CD4-positive, CD25-positive, alpha-beta regulatory T cell (primary cell): ENCODE results near the gene RBM33. TPM values are rescaled to one million over a fixed set of nuclear protein-coding genes. Genes with fewer than 3 reads are reported as not detected.

Experiments used
- ATAC-seq, 2 donors: fragments of 150-1000 bp; cut with Tn5 transposase; one replicate each; pipeline ENCODE4 v1.10.0; 2021; ENCODE audit warnings: low read depth in 2 of 2, moderate number of reproducible peaks in 2 of 2, moderate library complexity in 1 of 2
- DNase-seq, 3 donors: peaks; one replicate each; pipeline versions ENCODE4 v3.0.0 to v3.0.0-alpha.2; 2012 to 2022; ENCODE audit warnings: mixed read lengths in 1 of 3
- H3K27ac ChIP-seq: one replicate; pipeline ENCODE4 v1.7.0; 2013; ENCODE audit warnings: mild to moderate bottlenecking, low read length; ENCODE audit not compliant: insufficient read depth, poor library complexity, severe bottlenecking
- H3K27me3 ChIP-seq: one replicate; pipeline ENCODE4 v1.7.0; 2013; ENCODE audit warnings: low read length; ENCODE audit not compliant: control insufficient read depth, insufficient read depth
- H3K36me3 ChIP-seq: one replicate; pipeline ENCODE4 v1.7.0; 2013; ENCODE audit warnings: mild to moderate bottlenecking, low read length, moderate library complexity; ENCODE audit not compliant: control insufficient read depth, insufficient read depth
- H3K4me1 ChIP-seq: 2 replicates; pipeline ENCODE4 v1.7.0; 2013; ENCODE audit warnings: mild to moderate bottlenecking, low read length; ENCODE audit not compliant: insufficient read depth, control insufficient read depth, poor library complexity, severe bottlenecking
- H3K4me3 ChIP-seq: one replicate; pipeline ENCODE4 v1.7.0; 2013; ENCODE audit warnings: low read depth, mild to moderate bottlenecking, low read length, moderate library complexity
- H3K9me3 ChIP-seq, 2 experiments: 1 replicate in 1 of 2; 2 replicates in 1 of 2; pipeline ENCODE4 v1.7.0; 2013; ENCODE audit warnings: low read length in 2 of 2, mild to moderate bottlenecking in 1 of 2, moderate library complexity in 1 of 2; ENCODE audit not compliant: control insufficient read depth in 2 of 2
- H3K27ac Mint-ChIP-seq, 3 donors: one replicate each; pipeline ENCODE4 v1.8.0; 2020 to 2022; ENCODE audit warnings: mild to moderate bottlenecking in 3 of 3, mixed read lengths in 3 of 3, moderate library complexity in 2 of 3
- H3K27me3 Mint-ChIP-seq: one replicate; pipeline ENCODE4 v1.8.0; 2022; ENCODE audit warnings: mild to moderate bottlenecking, mixed read lengths
- H3K36me3 Mint-ChIP-seq: one replicate; pipeline ENCODE4 v1.8.0; 2020; ENCODE audit warnings: mixed read lengths
- H3K4me1 Mint-ChIP-seq, 4 donors: one replicate each; pipeline ENCODE4 v1.8.0; 2020 to 2022; ENCODE audit warnings: mixed read lengths in 4 of 4, mild to moderate bottlenecking in 1 of 4
- H3K4me3 Mint-ChIP-seq, 4 donors: one replicate each; pipeline ENCODE4 v1.8.0; 2020 to 2022; ENCODE audit warnings: mild to moderate bottlenecking in 4 of 4, mixed read lengths in 4 of 4, moderate library complexity in 3 of 4
- H3K9me3 Mint-ChIP-seq, 7 donors: one replicate each; pipeline ENCODE4 v1.8.0; 2020 to 2022; ENCODE audit warnings: mixed read lengths in 7 of 7, mild to moderate bottlenecking in 3 of 7, moderate library complexity in 2 of 7
- polyA plus RNA-seq, 4 donors: library from polyadenylated mRNA; unstranded; fragments of 300-500 nt; fragmentation: Illumina TruSeq; gene quantifications; one replicate each; pipeline ENCODE4 v1.2.3, GENCODE V29; 2021
- total RNA-seq: library from RNA; stranded (reverse); gene quantifications from one replicate; pipeline ENCODE4 v1.2.3, GENCODE V29; 2022

RBM33 gene
- total and polyA plus RNA-seq, 5 donors from 2014 or later, result 33.5 to 196 (median 36.8) TPM

DNA sequence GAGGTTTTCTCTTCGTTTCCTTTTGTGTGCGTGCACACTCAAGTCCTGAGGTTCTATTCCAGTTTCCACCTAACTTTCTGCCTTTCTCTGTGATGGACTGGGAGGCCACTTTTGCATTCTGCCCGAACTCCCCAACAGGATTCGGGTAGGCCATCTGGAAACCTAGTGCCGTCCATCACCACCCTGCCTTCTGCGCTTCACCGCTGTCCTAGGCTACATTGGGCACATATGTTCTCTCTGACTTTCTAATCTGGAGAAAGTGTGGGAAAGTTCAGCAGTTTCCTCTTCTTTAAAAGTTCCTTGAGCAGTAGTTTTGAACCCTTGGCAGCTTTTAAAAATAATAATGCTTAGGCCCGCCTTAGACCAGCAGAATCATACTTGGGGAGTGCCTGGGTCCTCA, 121.0 kb downstream of the RBM33 start:
- no peak for ATAC-seq
- no peak overlapping the region for H3K4me3 Mint-ChIP-seq

DNA sequence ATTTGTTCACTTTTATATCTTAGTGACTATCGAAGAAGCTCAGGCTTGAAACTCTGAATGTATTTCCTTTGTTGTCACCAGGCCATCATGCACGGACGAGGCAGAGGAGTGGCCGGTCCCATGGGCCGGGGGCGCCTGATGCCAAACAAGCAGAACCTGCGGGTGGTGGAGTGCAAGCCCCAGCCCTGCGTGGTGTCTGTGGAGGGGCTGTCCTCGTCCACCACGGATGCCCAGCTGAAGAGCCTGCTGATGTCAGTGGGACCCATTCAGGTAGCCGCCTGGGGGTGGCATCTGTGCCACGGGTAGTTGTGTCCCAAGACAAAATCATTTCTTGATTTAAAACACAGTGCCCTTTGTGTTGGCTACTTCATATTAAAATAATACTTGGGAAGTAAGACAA, 121.9 kb downstream of the RBM33 start:
- Mint-ChIP-seq H3K9me3 (no peaks in the 10 kb centered on the region), H3K27me3 (no peaks in the 10 kb centered on the region), H3K36me3 (peaks cover 16% of the 10 kb centered on the region), H3K4me3 (no peak overlapping the region), H3K4me1 (peaks cover 24 to 47% (median 40%) of the 10 kb centered on the region in 4 donors), H3K27ac (no peak overlapping the region)
- H3K27me3 ChIP-seq, result no peaks in the 10 kb centered on the region
- peaks cover 26% of the 10 kb centered on the region for H3K4me1 ChIP-seq
- ATAC-seq, result no peak
- H3K4me3 ChIP-seq, result no peak overlapping the region
- H3K9me3 ChIP-seq, result no peaks in the 10 kb centered on the region
- H3K36me3 ChIP-seq, result peaks cover 53% of the 10 kb centered on the region
- DNase-seq, result no peak
- no peak overlapping the region for H3K27ac ChIP-seq

More for the DNA sequence above, 121.0 kb downstream of the RBM33 start:
- no peaks in the 10 kb centered on the region for H3K27me3 Mint-ChIP-seq
- Histone ChIP-seq H3K27ac (no peak overlapping the region), H3K9me3 (no peaks in the 10 kb centered on the region), H3K4me3 (no peak overlapping the region), H3K36me3 (peaks cover 50% of the 10 kb centered on the region), H3K27me3 (no peaks in the 10 kb centered on the region), H3K4me1 (peaks cover 26% of the 10 kb centered on the region)
- H3K36me3 Mint-ChIP-seq, result peaks cover 16% of the 10 kb centered on the region
- DNase-seq, result no peak
- no peaks in the 10 kb centered on the region for H3K9me3 Mint-ChIP-seq
- peak overlapping the region in 1 of 3 donors; percentile 48 for H3K27ac Mint-ChIP-seq
- peaks cover 24 to 54% (median 45%) of the 10 kb centered on the region in 4 donors for H3K4me1 Mint-ChIP-seq

DNA sequence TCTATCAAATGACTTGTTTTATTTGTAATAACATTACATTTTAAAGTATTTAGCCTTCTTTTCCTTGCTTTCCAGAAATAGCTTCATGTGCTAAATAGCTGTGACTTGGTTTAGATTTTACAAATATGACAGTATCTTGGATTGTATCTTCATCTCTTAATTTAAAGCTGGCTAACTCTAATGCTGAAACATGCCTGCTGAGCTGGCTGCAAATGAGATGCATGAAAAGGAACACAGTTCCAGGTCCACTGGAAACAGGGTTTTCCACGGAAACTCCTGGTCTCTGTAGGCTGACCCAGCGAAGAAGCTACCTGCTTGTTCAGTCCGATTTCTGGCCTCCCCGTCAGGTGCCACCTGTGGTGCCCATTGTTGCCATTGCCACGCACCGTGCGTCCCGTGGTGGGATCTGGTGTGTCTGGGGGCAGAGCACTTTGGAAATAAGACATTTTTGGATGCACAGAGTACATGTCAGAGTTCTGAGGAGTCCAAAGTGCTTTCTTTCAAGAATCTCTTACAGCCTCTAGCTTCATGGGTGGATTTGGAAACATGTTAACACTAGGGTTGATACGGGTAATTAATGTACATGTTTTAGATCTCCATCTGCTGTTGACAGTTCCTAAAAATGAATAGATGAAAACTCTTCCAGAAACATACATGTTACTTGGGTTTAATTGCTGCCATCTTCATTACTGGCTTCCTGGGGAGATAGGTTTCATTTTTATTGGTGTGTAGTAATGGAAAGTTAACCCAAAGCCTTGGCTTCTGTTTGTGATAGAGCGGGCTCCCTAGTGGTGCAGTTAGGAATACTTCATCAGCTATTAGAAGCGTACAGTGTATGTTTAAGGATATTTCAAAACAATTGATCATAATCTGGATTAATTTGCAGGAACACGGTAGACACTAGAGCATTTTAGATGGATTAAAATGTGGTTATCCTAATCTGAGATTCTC, 122.8 kb downstream of the RBM33 start:
- no peaks in the 10 kb centered on the region for H3K27me3 Mint-ChIP-seq
- Histone ChIP-seq H3K36me3 (peaks cover 59% of the 10 kb centered on the region), H3K9me3 (no peaks in the 10 kb centered on the region), H3K27me3 (no peaks in the 10 kb centered on the region), H3K27ac (no peak overlapping the region), H3K4me3 (no peak overlapping the region), H3K4me1 (peaks cover 25% of the 10 kb centered on the region)
- H3K4me3 Mint-ChIP-seq, result peak overlapping the region in 1 of 4 donors; percentile 7
- H3K9me3 Mint-ChIP-seq, result no peaks in the 10 kb centered on the region
- ATAC-seq (no peak), DNase-seq (no peak)
- H3K36me3 Mint-ChIP-seq, result peaks cover 17% of the 10 kb centered on the region
- H3K27ac Mint-ChIP-seq, result peak overlapping the region in 1 of 3 donors; percentile 18
- H3K4me1 Mint-ChIP-seq, result peaks cover 24 to 39% (median 33%) of the 10 kb centered on the region in 4 donors

DNA sequence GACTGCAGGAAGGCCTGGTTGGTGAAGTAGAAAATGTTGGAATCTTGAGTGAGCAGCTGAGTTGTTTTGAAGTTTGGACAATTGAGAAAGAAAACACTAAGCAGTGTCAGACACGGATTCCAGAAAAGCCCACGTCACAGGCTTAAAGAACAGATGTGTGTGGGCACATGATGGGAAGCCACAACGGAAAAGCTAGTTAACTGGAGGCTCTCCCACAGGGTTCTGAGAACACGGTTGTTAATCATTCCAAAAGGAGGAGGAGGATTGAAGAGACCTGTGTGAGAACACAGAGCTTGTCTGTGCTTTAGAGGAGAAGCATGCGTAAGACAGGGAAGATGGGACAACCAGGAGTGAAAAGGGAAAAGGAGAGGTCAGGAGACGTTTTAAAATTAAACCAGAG, 125.2 kb downstream of the RBM33 start:
- DNase-seq (no peak), ATAC-seq (no peak)
- H3K9me3 ChIP-seq, result no peaks in the 10 kb centered on the region
- H3K27ac Mint-ChIP-seq, result no peak overlapping the region
- no peak overlapping the region for H3K27ac ChIP-seq
- H3K4me1 Mint-ChIP-seq, result peaks cover 7 to 14% (median 11%) of the 10 kb centered on the region in 4 donors
- H3K4me3 ChIP-seq, result no peak overlapping the region
- no peaks in the 10 kb centered on the region for H3K9me3 Mint-ChIP-seq
- peaks cover 29% of the 10 kb centered on the region for H3K36me3 Mint-ChIP-seq
- no peaks in the 10 kb centered on the region for H3K27me3 ChIP-seq
- H3K4me3 Mint-ChIP-seq, result no peak overlapping the region
- H3K4me1 ChIP-seq, result peaks cover under 1% of the 10 kb centered on the region
- peaks cover 80% of the 10 kb centered on the region for H3K36me3 ChIP-seq
- no peaks in the 10 kb centered on the region for H3K27me3 Mint-ChIP-seq

DNA sequence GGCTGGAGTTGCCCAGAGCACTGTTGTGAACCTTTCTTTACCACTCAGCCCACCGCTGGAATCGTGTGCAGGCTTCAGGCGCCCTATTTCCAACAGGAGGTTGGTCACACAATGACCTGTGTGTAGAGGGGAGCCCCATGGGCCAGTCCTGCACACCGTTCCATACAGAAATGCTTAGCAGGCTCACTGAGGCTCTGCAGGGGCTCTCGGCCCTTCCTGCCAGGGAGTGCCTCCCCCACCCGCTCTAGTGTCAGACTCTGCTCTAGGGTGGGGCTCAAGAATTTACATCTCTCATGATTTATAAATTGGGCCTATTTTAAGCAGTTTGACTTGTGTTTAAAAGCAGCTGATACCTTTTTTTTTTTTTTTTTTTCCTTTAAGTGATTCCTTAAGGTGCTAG, 125.8 kb downstream of the RBM33 start:
- Histone ChIP-seq H3K27ac (no peak overlapping the region), H3K4me3 (no peak overlapping the region), H3K27me3 (no peaks in the 10 kb centered on the region), H3K36me3 (peaks cover 85% of the 10 kb centered on the region), H3K9me3 (no peaks in the 10 kb centered on the region), H3K4me1 (no peaks in the 10 kb centered on the region)
- DNase-seq (no peak), ATAC-seq (no peak)
- Mint-ChIP-seq H3K36me3 (peaks cover 35% of the 10 kb centered on the region), H3K9me3 (no peaks in the 10 kb centered on the region), H3K27ac (no peak overlapping the region), H3K4me1 (peaks cover 4 to 11% (median 7%) of the 10 kb centered on the region in 4 donors), H3K27me3 (no peaks in the 10 kb centered on the region), H3K4me3 (no peak overlapping the region)

DNA sequence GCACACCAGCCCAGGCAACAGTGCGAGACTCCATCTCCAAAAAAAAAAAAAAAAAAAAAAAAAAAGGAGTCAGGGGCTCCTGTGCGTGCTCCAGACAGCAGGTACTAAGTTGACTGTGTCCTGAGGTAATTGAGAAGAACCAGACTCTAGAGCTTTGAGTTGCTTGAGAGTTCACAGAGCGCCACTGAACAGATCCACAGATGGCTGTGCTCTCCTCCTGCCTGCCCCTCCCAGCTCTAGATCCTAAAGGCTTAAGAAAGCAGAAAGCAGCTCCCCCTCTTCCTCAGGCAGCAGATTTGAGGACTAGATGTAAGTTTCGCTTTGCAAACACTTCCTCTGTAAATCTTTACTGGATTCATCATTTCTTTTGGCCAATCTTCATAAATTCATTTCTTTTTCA, 129.1 kb downstream of the RBM33 start:
- H3K36me3 ChIP-seq, result peaks cover 92% of the 10 kb centered on the region
- DNase-seq, result no peak
- H3K4me1 ChIP-seq, result no peaks in the 10 kb centered on the region
- no peak overlapping the region for H3K27ac ChIP-seq
- Mint-ChIP-seq H3K4me3 (no peak overlapping the region), H3K9me3 (no peaks in the 10 kb centered on the region), H3K27me3 (no peaks in the 10 kb centered on the region), H3K4me1 (peaks cover 0 to 7% (median 3%) of the 10 kb centered on the region in 4 donors), H3K36me3 (peaks cover 55% of the 10 kb centered on the region), H3K27ac (peak overlapping the region in 1 of 3 donors; percentile 68)
- no peaks in the 10 kb centered on the region for H3K9me3 ChIP-seq
- H3K4me3 ChIP-seq, result no peak overlapping the region
- H3K27me3 ChIP-seq, result no peaks in the 10 kb centered on the region
- ATAC-seq, result no peak

DNA sequence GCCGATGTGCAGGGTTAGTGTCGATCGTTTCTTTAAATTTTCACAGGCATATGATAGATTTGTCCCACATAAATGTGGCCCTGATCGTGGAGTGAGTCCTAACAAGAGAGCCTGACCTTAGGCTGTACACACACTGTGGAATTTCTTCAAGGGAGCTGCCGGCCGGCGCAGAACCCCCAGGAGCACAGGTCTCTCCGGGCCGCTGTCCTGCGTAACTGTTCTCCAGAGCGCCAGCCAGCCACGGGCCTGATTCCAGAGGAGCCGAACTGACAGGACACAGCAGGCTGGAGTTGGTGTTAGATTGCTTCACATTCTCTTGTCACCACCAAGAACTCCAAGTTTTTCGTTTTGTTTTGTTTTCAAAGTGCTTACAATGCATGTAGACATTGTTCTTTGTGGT, 130.5 kb downstream of the RBM33 start:
- Mint-ChIP-seq H3K4me3 (no peak overlapping the region), H3K4me1 (peaks cover 0 to 3% (median under 1%) of the 10 kb centered on the region in 4 donors), H3K9me3 (no peaks in the 10 kb centered on the region), H3K36me3 (peaks cover 57% of the 10 kb centered on the region), H3K27me3 (no peaks in the 10 kb centered on the region), H3K27ac (no peak overlapping the region)
- no peak overlapping the region for H3K4me3 ChIP-seq
- ATAC-seq, result no peak
- DNase-seq, result no peak
- H3K27ac ChIP-seq, result no peak overlapping the region
- H3K27me3 ChIP-seq, result no peaks in the 10 kb centered on the region
- H3K9me3 ChIP-seq, result no peaks in the 10 kb centered on the region
- H3K36me3 ChIP-seq, result peaks cover 89% of the 10 kb centered on the region
- no peaks in the 10 kb centered on the region for H3K4me1 ChIP-seq

DNA sequence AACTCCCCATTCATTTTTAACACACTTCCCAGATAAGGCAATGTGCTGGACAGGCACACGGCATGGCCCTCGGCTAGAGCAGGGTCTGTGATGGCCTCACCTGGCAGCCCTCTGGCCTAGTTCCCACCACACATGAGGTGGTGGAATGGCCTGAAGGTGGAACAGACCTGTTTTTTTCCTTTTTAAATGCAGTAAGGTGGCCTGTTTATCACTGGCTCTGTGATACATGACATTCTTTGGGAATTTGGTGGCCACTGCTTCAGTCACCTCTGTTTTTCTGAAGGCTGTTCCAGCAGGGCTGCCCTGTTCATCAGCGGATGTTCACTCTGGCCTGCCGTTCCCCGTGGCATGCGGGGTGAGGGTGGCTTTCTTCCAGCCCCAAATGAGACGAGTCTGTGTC, 131.2 kb downstream of the RBM33 start:
- Mint-ChIP-seq H3K4me3 (no peak overlapping the region), H3K9me3 (no peaks in the 10 kb centered on the region), H3K4me1 (peaks cover 0 to 3% (median 0%) of the 10 kb centered on the region in 4 donors), H3K27me3 (no peaks in the 10 kb centered on the region), H3K36me3 (peaks cover 62% of the 10 kb centered on the region), H3K27ac (no peak overlapping the region)
- Histone ChIP-seq H3K9me3 (no peaks in the 10 kb centered on the region), H3K27ac (no peak overlapping the region), H3K36me3 (peaks cover 89% of the 10 kb centered on the region), H3K4me3 (no peak overlapping the region), H3K4me1 (no peaks in the 10 kb centered on the region), H3K27me3 (no peaks in the 10 kb centered on the region)
- no peak for ATAC-seq
- DNase-seq, result no peak
